Effector CD8-positive, alpha-beta T cell (primary cell): ENCODE results near the gene SPRR2D.
"Not testable (repeated sequence)": the region's sequence is repeated elsewhere in the genome, so short reads cannot be mapped to it uniquely, and the experiment has no call there.

Experiments used
- DNase-seq: peaks from one replicate; lab custom pipeline; 2025; lab: John Stamatoyannopoulos, UW
- total RNA-seq, 4 experiments: gene quantifications; one replicate each; lab custom pipeline; 2026; lab: John Stamatoyannopoulos, UW

Gene SPRR2D
- total RNA-seq = 0 reads per million in 4 experiments

DNA sequence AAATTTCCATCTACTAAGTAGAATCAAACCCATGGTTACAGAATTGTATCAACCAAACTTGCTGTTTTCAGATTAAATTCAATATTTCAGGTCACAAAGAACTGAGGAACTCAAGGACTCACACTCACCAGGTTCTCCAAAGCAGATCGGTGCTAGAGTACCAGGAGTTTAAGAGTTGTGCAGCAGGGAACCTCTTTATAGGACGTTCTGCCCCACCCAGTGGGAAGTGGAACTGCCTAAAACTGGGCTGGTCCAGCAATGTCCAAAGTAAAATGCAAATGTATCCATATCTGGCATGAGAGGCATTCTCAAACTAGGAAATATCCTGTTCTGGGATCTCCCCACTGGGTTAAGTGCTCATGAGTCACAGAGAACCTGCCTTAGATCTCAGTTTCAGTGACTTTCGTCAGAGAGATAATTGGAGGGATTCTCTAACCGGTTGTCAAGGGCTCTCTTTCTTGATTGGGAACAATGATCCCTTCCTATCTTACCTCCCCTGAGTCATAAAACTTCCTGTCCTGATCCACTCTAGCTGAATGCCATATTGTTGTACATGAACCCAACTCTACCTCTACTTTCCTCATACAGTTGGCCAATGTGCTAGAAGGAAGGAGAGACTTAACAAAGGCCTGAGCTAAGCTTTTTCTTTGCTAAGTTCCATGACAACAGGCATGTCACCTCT, at the start of gene SPRR2D:
Gene SPRR2D (minus strand): TSS at position 171 of the 682 bp plus-strand sequence. CDS start 774 bp downstream, outside the sequence.
- DNase-seq = no peak

DNA sequence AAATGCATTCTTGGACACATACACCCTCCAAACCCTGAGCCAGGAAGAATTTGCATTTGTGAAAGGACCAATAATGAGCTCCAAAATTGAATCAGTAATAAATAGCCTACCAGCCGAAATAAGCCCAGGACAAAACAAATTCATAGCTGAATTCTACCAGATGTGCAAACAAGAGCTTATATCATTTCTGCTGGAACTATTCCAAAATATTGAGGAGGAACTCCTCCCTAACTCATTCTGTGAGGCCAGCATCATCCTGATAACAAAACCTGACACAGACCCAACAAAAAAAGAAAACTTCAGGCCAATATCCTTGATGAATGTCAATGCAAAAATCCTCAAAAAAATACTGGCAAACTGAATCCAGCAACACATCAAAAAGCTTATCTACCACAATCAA, 46.7 kb upstream of the SPRR2D start:
- no peak for DNase-seq

DNA sequence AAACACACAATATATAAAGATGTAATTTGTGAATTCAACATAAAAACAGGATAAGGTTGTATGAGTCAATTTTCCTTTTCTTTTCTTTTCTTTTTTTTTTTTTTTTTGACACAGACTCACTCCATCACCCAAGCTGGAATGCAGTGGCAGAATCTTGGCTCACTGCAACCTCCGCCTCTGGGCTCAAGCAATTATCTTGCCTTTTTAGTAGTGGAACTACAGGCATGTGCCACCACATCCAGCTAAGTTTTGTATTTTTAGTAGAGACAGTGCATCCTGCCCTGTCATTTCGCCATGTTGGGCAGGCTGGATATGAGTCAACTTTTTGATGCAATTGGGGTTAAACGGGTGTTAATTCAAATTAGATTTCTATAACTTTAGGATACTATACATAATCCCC, 40.8 kb upstream of the SPRR2D start:
- DNase-seq = no peak

DNA sequence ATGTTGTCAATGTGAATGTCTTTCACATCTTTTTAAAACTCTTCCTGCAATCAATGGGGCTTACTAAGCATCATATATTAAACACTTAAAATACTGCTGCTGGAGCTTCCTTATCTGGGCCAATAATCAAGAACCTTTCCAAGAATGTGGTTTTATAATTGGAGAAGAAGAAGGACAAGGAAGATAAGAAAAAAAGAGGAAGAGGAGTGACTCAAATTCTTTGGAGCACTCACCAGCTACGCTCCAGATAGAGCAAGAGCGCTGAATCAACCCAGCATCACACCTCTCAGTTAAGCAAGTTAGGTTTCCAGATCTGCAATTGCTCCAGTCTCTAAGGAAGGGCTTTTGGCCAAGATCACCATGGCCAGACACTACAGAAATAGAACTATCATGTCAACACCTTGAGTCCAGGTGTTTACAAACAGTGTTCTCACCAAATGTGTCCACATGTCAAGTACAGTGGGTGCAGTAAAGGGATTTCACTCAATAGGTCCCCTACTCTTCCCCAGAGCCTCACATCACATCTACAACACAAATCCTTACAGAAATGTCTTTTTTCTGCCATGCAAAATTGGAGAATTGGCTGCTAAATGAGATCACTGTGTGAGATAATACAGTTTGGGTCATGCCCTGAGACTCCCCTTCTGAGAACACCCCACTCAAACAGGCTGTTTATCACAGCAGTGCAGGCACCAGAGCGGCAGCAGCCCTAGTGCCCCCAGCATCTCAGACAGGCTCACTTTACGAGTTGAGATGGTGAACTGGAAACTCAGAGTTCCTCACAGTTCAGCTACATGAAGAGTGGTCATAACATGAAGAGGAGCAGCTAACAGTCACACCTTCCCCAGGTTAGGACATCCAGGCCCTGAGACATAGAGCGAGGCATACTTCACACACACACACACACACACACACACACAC, 32.1 kb upstream of the SPRR2D start:
- DNase-seq = no peak

DNA sequence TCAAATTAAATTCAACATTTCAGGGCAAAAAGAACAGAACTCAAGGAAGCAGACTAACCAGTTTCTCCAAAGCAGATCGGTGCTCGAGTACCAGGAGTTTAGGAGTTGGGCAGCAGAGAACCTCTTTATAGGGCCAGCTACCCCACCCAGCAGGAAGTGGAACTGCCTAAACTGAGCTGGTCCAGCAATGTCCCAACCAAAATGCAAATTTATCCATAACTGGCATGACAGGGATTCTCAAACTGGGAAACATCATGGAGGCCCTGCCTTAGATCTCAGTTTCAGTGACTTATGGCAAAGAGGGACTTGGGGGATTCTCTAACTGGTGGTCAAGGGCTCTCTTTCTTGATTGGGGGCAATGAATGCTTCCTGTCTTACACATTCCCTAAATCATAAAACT, 30.6 kb upstream of the SPRR2D start, which contains the start of gene SPRR2B:
Gene SPRR2B (minus strand): TSS at position 101 of the 400 bp plus-strand sequence. CDS start 772 bp downstream, outside the sequence.
- no peak for DNase-seq

DNA sequence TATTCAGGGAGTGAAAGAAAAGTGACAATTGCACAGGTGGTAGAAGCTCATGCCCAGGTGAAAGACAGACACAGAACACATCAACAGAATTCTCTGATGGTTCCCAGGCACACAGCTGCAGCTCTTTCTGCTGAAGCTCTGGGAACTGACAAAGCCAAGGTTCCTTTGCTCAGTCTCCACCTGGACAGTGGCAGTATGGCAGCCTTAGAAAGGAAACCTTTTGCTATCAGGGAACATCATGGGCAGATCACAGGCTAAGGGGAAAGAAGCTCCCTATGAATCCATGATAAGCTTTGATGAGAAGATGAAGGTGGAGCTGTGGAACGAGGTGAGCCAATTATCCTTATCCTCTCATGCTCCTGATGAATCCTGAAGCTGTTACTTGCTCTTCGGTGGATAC, 29.3 kb upstream of the SPRR2D start:
- DNase-seq = no peak

DNA sequence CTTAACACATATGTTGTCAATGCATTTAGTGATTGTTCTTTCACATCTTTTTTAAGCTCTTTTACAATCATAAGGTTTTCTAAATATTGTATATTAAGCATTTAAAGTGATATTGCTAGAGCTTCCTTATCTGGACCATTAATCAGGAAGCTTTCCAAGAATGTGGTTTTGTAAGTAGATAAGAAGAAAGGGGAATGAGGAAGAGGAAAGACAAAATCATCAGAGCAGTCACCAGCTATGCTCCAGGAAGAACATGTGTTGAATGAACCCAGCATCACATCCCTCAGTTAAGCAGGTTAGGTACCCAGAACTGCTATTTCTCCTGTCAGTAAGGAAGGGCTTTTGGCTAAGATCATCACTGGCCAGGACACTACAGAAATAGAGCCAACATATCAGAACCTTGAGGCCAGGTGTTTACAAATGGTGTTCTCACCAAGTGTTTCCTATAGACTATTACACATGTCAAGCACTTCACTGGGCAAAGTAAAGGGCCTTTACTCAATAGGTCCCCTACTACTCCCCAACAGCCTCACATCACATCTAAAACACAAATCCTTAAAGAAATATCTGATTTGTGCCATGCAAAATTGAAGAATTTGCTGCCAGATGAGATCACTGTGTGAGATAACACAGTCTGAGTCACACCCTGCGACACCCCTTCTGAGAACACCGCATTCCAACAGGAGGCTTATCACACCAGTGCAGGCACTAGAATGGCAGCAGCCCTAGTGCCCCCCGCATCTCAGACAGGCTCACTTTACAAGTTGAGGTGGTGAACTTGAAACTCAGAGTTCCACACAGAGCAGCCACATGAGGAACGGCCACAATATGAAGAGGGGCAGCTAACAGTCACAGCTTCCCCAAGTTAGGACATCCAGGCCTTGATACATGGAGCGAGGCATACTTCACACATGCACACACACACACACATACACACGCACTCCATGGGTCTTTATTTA, 18.2 kb upstream of the SPRR2D start:
- no peak for DNase-seq

DNA sequence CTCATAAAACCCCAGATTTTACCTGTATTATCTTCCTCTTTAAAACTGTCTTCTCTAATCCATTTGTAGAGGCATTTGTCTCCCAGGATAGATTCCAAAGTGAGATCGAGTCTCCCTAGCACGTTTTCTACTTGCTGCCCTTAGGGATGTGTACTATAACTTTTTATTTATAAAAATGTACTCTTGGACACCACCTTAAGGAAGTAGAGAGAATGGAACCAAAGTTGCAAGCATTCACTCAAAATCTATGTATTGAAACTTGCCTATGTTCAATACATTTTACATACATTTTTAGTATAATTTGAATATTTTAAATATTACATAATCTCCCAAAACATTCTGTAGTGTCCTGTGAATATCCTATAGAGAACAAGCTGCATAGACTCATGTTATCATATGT, 17.2 kb upstream of the SPRR2D start:
- no peak for DNase-seq

DNA sequence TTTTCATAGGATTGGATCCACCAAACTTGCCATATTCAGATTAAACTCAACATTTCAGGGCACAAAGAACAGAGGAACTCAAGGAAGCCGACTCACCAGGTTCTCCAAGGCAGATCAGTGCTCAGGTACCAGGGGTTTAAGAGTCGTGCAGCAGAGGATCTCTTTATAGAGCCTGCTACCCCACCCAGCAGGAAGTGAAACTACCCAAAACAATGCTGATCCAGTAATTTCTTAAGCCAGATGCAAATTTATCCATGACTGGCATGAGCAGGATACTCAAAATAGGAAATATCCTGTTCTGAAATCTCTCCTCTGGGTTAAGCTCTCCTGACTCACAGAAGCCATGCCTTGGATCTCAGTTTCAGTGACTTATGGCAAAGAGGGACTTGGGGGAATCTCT, 16.5 kb upstream of the SPRR2D start, which contains the start of gene SPRR2A:
Gene SPRR2A (minus strand): TSS at position 138 of the 400 bp plus-strand sequence. CDS start 777 bp downstream, outside the sequence.
- DNase-seq = no peak

DNA sequence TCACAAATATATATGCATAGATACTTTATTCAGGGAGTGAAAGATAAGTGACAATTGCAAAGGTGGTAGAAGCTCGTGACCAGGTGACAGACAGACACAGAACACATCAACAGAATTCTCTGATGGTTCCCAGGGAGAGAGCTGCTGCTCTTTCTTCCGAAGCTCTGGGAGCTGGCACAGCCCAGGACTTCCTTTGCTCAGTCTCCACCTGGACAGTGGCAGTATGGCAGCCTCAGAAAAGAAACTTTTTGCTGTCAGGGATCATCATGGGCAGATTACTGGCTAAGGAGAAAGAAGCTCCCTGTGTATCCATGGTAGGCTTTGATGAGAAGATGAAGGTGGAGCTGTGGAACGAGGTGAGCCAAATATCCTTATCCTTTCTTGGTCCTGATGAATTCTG, 15.2 kb upstream of the SPRR2D start:
- DNase-seq = not testable (repeated sequence)

DNA sequence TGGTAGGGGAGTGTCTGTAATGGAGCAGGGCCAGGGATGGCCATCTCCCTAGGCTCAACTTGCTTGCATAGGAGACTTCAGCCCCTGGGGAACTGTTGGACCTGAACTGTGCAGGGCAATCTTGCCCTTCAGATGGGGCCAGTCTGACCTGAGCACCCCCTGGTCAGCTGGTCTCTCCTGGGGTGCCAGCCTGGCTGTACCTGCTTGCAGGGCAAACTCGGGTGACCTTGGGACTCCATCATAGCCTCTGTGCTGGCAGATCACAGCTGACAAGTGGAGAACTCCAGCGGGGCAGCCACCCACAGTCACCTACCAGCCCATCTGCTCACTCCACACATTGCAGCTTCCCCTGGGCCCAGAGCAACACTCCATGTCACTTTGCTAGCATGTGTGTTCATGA, 8.3 kb upstream of the SPRR2D start:
- no peak for DNase-seq

DNA sequence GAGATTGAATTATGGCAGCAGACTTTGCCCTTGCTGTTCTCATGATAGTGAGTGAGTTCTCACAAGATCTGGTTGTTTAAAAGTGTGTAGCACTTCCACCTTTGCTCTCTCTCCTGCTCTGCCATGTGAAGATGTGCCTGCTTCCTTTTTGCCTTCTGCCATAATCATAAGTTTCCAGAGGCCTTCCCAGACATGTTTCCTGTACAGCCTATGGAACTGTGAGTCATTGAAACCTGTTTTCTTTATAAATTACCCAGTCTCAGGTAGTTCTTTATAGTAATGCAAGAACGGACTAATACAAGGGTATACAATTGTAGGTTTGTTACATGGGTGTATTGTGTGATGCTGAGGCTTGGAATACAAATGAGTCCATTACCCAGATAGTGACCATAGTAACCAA, 5.7 kb downstream of the SPRR2D start:
- DNase-seq = no peak

DNA sequence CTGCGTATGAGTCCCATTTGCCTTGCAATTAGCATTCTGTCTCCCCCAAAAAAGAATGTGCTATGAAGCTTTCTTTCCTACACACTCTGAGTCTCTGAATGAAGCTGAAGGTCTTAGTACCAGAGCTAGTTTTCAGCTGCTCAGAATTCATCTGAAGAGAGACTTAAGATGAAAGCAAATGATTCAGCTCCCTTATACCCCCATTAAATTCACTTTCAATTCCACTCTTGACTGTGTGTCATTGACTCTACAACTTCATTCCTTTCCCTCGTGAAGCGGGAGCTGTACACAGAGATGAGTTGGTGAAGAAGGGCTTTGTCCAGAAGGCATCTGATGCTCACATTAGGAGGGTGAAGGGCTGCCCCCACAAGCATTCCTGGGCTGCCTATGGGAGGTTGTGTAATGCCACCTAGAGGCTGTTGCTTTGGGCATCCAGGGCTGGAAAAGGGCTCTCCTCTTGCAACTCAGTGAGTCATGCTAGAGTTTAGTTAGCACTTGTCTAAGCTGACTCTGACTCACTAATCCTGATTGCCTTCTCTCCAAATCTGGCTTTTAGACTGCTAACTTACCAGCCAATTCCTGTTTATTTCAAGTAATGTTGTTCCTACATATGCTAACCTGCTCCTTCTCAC, 8.1 kb downstream of the SPRR2D start:
- DNase-seq = no peak

DNA sequence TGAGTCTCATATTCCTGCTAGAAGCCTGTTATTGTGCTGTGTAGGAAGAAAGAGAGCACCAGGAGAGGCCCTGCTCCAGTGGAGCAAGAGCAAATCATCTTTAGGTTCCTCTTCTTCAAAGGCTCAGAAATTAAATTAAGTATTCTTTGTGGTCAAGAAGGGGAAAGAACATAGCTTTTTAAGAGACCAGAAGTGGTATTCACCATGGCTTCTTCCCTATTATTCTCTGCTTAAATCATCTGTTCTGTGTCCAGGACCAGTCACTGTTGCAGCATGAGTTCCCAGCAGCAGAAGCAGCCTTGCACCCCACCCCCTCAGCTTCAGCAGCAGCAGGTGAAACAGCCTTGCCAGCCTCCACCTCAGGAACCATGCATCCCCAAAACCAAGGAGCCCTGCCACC, 8.8 kb downstream of the SPRR2D start:
- no peak for DNase-seq

DNA sequence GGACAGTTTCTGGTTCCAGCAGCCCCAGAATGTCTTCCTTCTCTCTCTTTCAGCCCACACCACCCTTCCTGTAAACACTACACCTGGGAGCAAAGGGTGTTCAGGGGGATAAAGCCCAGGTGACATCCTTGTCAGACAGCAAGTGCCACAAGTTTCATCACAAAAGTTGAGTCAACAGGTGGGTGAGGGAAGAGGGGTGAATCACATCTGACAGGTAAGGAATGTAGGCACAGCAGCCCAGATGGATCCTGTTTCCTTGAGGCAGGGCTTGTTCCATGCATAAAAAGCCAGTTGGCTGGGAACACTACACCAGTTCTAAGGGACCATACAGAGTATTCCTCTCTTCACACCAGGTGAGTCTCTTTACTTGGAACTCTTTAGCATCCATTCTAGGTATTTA, 10.0 kb downstream of the SPRR2D start, which contains the start of gene SPRR1B:
Gene SPRR1B (plus strand): TSS at position 309 of the 400 bp plus-strand sequence. CDS start 1,143 bp downstream, outside the sequence.
- no peak for DNase-seq

DNA sequence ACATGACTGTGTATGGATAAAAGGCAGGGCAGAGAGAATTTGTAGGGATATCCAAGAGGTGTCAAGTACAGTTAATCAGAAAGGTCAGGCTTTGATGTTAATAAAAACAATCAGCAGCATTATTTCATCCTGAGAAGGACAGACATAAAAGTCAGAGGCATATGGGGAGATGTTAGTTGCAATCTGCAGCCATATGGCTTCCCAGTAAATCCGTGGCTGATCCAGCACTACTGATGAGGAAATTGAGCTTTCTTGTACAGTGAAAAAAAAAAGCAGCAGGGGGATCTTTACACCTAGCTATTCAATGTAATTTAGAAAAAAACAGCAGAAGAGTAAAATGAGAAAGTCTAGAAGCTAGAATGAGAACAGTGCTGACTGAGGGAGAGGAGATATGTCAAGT, 12.2 kb downstream of the SPRR2D start:
- DNase-seq = no peak

DNA sequence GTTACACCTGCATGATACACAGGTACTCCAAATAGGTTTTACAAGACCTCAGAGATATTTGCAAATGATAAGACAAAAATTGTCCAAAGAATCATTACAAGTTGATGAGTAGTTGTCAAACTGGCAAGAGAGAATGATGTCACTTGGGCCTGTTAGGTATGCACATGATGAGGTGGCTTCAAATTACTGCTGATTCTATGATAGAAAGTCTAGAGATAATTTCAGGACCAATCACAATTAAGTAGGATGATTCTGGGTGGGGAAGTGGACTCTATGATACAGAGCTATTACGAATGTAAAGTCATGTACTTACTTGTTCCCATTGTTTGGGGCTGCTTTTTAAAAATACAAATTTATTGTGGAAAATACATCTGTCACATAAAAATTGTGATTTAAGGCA, 15.1 kb downstream of the SPRR2D start:
- DNase-seq = no peak

DNA sequence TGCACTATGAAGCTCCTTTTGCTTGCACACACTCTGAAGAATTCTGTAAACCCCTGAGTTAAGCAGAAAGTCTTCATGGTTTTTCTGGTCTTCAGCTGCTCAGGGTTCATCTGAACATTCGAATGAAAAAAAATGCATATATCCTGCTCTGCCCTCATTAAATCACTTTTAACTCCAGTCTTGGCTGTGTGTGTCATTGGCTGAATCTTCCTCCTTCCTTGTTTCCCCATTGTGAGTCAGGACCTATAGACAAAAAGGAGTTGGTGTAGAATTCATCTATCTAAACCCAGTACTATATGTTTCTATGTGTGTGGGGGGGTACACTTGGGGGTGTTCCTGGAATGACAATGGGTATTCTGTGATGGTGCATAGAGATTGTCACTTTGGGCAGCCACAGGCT, 16.5 kb downstream of the SPRR2D start:
- DNase-seq = no peak

DNA sequence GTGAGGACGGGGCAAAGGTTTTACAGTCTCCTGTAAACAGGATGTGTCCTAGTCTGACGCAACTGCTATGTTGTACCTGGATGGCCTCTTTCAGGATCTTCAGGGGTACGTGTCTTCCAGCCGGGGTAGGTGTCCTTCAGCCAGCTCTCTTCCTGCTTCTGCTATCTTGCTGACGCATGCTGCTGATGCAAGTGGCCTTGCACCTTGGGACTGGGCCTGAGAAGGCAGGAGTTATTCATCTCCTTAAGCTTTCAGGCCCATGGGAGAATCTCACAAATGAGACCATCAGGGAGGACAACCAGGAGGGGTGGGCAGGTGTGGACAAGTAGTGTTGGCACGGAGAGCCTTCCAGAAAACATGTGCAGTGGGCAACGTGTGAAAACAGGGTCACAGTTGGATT, 17.8 kb downstream of the SPRR2D start:
- DNase-seq = no peak

DNA sequence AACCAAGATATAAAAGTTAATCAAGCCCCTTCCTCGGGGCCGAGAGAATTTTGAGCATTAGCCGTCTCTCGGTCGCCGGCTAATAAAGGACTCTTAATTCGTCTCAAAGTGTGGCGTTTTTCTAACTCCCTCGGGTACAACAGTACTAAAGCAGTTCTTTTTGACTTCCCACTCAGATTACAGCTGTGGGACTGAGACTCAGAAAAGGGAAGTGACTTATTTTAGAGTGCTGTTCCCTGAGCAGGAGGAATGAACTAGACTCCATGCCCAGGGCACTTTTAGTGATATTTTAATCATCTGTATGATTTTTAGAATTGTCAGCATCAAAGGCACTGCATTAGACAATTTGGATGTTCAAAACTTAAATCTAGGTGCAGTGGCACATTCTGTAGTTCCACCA, 18.6 kb downstream of the SPRR2D start:
- not testable (repeated sequence) for DNase-seq

DNA sequence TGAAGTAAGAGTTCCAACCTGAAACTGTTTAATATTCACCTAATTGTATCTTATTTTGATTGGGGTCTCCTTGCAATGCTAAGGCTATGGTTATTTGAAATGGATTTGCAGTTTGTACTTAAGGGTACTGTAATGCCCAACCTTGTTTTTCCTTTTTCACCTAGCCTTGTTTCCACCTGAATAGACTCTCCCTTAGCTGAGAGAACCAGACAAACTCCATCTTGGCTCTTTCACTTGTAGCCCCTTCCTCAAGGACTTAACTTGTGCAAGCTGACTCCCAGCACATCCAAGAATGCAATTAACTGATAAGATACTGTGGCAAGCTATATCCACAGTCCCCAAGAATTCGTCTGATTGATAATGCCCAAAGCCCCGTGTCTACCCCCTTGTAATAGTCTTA, 19.1 kb downstream of the SPRR2D start:
- DNase-seq = not testable (repeated sequence)
